Naive thymus-derived CD8-positive, alpha-beta T cell (primary cell): ENCODE data around the gene CTSE. TPM values are rescaled to one million over a fixed set of nuclear protein-coding genes. Genes with fewer than 3 reads are reported as not detected.
A peak's percentile ranks its signal among the peaks of the same experiment; 100 is the strongest.

ENCODE experiments used
- ATAC-seq, 2 donors: fragments of 150-1000 bp; cut with Tn5 transposase in 1 of 2; sonication (Bioruptor Pico), chemical (Tn5 transposase) in 1 of 2; 1 replicate in 1 of 2; 2 replicates in 1 of 2; pipeline ENCODE4 v1.10.0; 2021; ENCODE audit warnings: mild to moderate bottlenecking in 2 of 2, moderate library complexity in 2 of 2
- POLR2A ChIA-PET: fragments of 350-600 bp; sonication (Branson Sonifier 250); formaldehyde crosslinking; loops from one replicate; lab custom pipeline; 2021; ENCODE audit warnings: antibody characterized with exemption; lab: Charles Lee
- DNase-seq, 10 donors: peaks; one replicate each; pipeline versions ENCODE4 v3.0.0 to v3.0.0-alpha.2; 2020 to 2022
- H3K27ac Mint-ChIP-seq, 10 donors: one replicate each; pipeline ENCODE4 v1.8.0; 2020 to 2022; ENCODE audit warnings: mild to moderate bottlenecking in 10 of 10, mixed read lengths in 10 of 10, moderate library complexity in 4 of 10, inconsistent platforms in 1 of 10
- H3K27me3 Mint-ChIP-seq, 5 donors: one replicate each; pipeline ENCODE4 v1.8.0; 2021 to 2022; ENCODE audit warnings: mixed read lengths in 5 of 5
- H3K36me3 Mint-ChIP-seq, 3 donors: one replicate each; pipeline ENCODE4 v1.8.0; 2020 to 2022; ENCODE audit warnings: mixed read lengths in 3 of 3, mild to moderate bottlenecking in 2 of 3, inconsistent platforms in 1 of 3
- H3K4me1 Mint-ChIP-seq, 4 donors: one replicate each; pipeline ENCODE4 v1.8.0; 2021 to 2022; ENCODE audit warnings: mixed read lengths in 4 of 4
- H3K4me3 Mint-ChIP-seq, 10 donors: one replicate each; pipeline ENCODE4 v1.8.0; 2020 to 2022; ENCODE audit warnings: mild to moderate bottlenecking in 10 of 10, mixed read lengths in 10 of 10, moderate library complexity in 6 of 10, inconsistent platforms in 1 of 10
- H3K9me3 Mint-ChIP-seq, 9 donors: one replicate each; pipeline ENCODE4 v1.8.0; 2020 to 2022; ENCODE audit warnings: mixed read lengths in 9 of 9, mild to moderate bottlenecking in 3 of 9, inconsistent platforms in 1 of 9, moderate library complexity in 1 of 9
- polyA plus RNA-seq, 3 donors: library from polyadenylated mRNA; unstranded; fragments of 300-500 nt; fragmentation: Illumina TruSeq; gene quantifications; one replicate each; pipeline ENCODE4 v1.2.3, GENCODE V29; 2021
- total RNA-seq, 8 experiments: library from RNA in 2 of 8; stranded (reverse) in 2 of 8; gene quantifications; one replicate each; pipeline ENCODE4 v1.2.3 and lab custom pipeline; 2021 to 2026

The CTSE gene
- total and polyA plus RNA-seq, 5 experiments from 2014 or later: not detected

- H3K36me3 Mint-ChIP-seq: peaks cover 0 to 8% (median 0%) of the 10 kb centered on the region in 3 donors
- H3K4me1 Mint-ChIP-seq: peaks cover 0 to 8% (median 0%) of the 10 kb centered on the region in 4 donors
- no peak overlapping the region for H3K4me3 Mint-ChIP-seq
- DNase-seq: peak in 1 of 10 donors; percentile 35
- POLR2A ChIA-PET: no interaction called here
- no peak overlapping the region for H3K27ac Mint-ChIP-seq
- H3K27me3 Mint-ChIP-seq: peaks cover 0 to 2% (median 0%) of the 10 kb centered on the region in 5 donors
- ATAC-seq: no peak
- H3K9me3 Mint-ChIP-seq: peaks cover 0 to 7% (median 0%) of the 10 kb centered on the region in 9 donors
These were observed 45.0 kb downstream of the CTSE start for GRCh38 chr1:205978676-205979075.

GRCh38 chr1:205977402-205978014 is 46.2 kb downstream of the CTSE start:
- H3K4me1 Mint-ChIP-seq: peaks cover 0 to 12% (median 0%) of the 10 kb centered on the region in 4 donors
- H3K4me3 Mint-ChIP-seq: no peak overlapping the region
- POLR2A ChIA-PET: interaction anchor here (1.1 kb wide), 1 partner anchor 19 kb away, joined by 9 read pairs; no protein-coding TSS in a partner anchor
- ATAC-seq (peak; percentile 79 to 88), DNase-seq (peak; percentile 56 to 83 (median 72))
- peaks cover 0 to 8% (median 0%) of the 10 kb centered on the region in 3 donors for H3K36me3 Mint-ChIP-seq
- H3K27me3 Mint-ChIP-seq: peaks cover 0 to 2% (median 0%) of the 10 kb centered on the region in 5 donors
- H3K27ac Mint-ChIP-seq: no peak overlapping the region
- H3K9me3 Mint-ChIP-seq: peaks cover 0 to 7% (median 0%) of the 10 kb centered on the region in 9 donors

- Mint-ChIP-seq H3K4me1 (peaks cover 0 to 12% (median 0%) of the 10 kb centered on the region in 4 donors), H3K27ac (no peak overlapping the region), H3K27me3 (peaks cover 0 to 2% (median 0%) of the 10 kb centered on the region in 5 donors), H3K9me3 (peaks cover 0 to 2% (median 0%) of the 10 kb centered on the region in 9 donors), H3K4me3 (no peak overlapping the region), H3K36me3 (peaks cover 0 to 2% (median 0%) of the 10 kb centered on the region in 3 donors)
- ATAC-seq (no peak), DNase-seq (peak in 1 of 10 donors; percentile 37)
- POLR2A ChIA-PET: interaction anchor here (1.1 kb wide), 1 partner anchor 19 kb away, joined by 9 read pairs; no protein-coding TSS in a partner anchor
These were observed 46.8 kb downstream of the CTSE start for GRCh38 chr1:205976708-205977401.

- Mint-ChIP-seq H3K27me3 (peaks cover 0 to 2% (median 0%) of the 10 kb centered on the region in 5 donors), H3K27ac (no peak overlapping the region), H3K36me3 (no peaks in the 10 kb centered on the region), H3K4me1 (peaks cover 0 to 12% (median 0%) of the 10 kb centered on the region in 4 donors), H3K4me3 (no peak overlapping the region), H3K9me3 (no peaks in the 10 kb centered on the region)
- ATAC-seq (no peak), DNase-seq (no peak)
- POLR2A ChIA-PET: no interaction called here
These were observed 47.7 kb downstream of the CTSE start for GRCh38 chr1:205976036-205976435.

- no peaks in the 10 kb centered on the region for H3K36me3 Mint-ChIP-seq
- POLR2A ChIA-PET: no interaction called here
- no peak overlapping the region for H3K27ac Mint-ChIP-seq
- no peaks in the 10 kb centered on the region for H3K9me3 Mint-ChIP-seq
- peaks cover 0 to 2% (median 0%) of the 10 kb centered on the region in 5 donors for H3K27me3 Mint-ChIP-seq
- ATAC-seq (no peak), DNase-seq (no peak)
- peaks cover 0 to 12% (median 0%) of the 10 kb centered on the region in 4 donors for H3K4me1 Mint-ChIP-seq
- H3K4me3 Mint-ChIP-seq: no peak overlapping the region
These were observed 48.2 kb downstream of the CTSE start for GRCh38 chr1:205975387-205975998.

- DNase-seq (no peak), ATAC-seq (no peak)
- Mint-ChIP-seq H3K4me3 (no peak overlapping the region), H3K9me3 (no peaks in the 10 kb centered on the region), H3K27ac (peak overlapping the region in 1 of 10 donors; percentile 11), H3K4me1 (peaks cover 0 to 12% (median 0%) of the 10 kb centered on the region in 4 donors), H3K36me3 (no peaks in the 10 kb centered on the region), H3K27me3 (peaks cover 0 to 2% (median 0%) of the 10 kb centered on the region in 5 donors)
- POLR2A ChIA-PET: no interaction called here
These were observed 49.0 kb downstream of the CTSE start for GRCh38 chr1:205974712-205975111.

- Mint-ChIP-seq H3K27me3 (peaks cover 0 to 2% (median 0%) of the 10 kb centered on the region in 5 donors), H3K9me3 (no peaks in the 10 kb centered on the region), H3K4me3 (no peak overlapping the region), H3K36me3 (no peaks in the 10 kb centered on the region), H3K4me1 (peaks cover 0 to 12% (median 0%) of the 10 kb centered on the region in 4 donors), H3K27ac (peak overlapping the region in 3 of 10 donors; percentile 2 to 74 (median 11))
- POLR2A ChIA-PET: no interaction called here
- ATAC-seq (no peak), DNase-seq (no peak)
These were observed 50.1 kb downstream of the CTSE start for GRCh38 chr1:205973377-205974232.

- no peak for ATAC-seq
- H3K27ac Mint-ChIP-seq: peak overlapping the region in 1 of 10 donors; percentile 11
- H3K9me3 Mint-ChIP-seq: no peaks in the 10 kb centered on the region
- H3K4me3 Mint-ChIP-seq: no peak overlapping the region
- peaks cover 0 to 12% (median 0%) of the 10 kb centered on the region in 4 donors for H3K4me1 Mint-ChIP-seq
- peaks cover 0 to 2% (median 0%) of the 10 kb centered on the region in 5 donors for H3K27me3 Mint-ChIP-seq
- H3K36me3 Mint-ChIP-seq: no peaks in the 10 kb centered on the region
- POLR2A ChIA-PET: no interaction called here
- DNase-seq: no peak
These were observed 51.1 kb downstream of the CTSE start for GRCh38 chr1:205972491-205973168.

- H3K36me3 Mint-ChIP-seq: no peaks in the 10 kb centered on the region
- H3K4me1 Mint-ChIP-seq: peaks cover 0 to 12% (median 0%) of the 10 kb centered on the region in 4 donors
- no peak overlapping the region for H3K4me3 Mint-ChIP-seq
- H3K27me3 Mint-ChIP-seq: no peaks in the 10 kb centered on the region
- DNase-seq (no peak), ATAC-seq (no peak)
- POLR2A ChIA-PET: no interaction called here
- H3K9me3 Mint-ChIP-seq: no peaks in the 10 kb centered on the region
- no peak overlapping the region for H3K27ac Mint-ChIP-seq
These were observed 51.6 kb downstream of the CTSE start for GRCh38 chr1:205972081-205972480.

- no peaks in the 10 kb centered on the region for H3K36me3 Mint-ChIP-seq
- peak overlapping the region in 1 of 10 donors; percentile 2 for H3K27ac Mint-ChIP-seq
- DNase-seq (no peak), ATAC-seq (no peak)
- H3K4me1 Mint-ChIP-seq: peaks cover 0 to 12% (median 0%) of the 10 kb centered on the region in 4 donors
- no peaks in the 10 kb centered on the region for H3K9me3 Mint-ChIP-seq
- no peak overlapping the region for H3K4me3 Mint-ChIP-seq
- H3K27me3 Mint-ChIP-seq: no peaks in the 10 kb centered on the region
- POLR2A ChIA-PET: no interaction called here
These were observed 52.6 kb downstream of the CTSE start for GRCh38 chr1:205971082-205971481.

GRCh38 chr1:205970486-205970885 is 53.2 kb downstream of the CTSE start:
- Mint-ChIP-seq H3K27ac (peak overlapping the region in 1 of 10 donors; percentile 2), H3K4me1 (peaks cover 0 to 14% (median 0%) of the 10 kb centered on the region in 4 donors)
- POLR2A ChIA-PET: no interaction called here

More at GRCh38 chr1:205970486-205970885, 53.2 kb downstream of the CTSE start:
- DNase-seq (no peak), ATAC-seq (no peak)
- H3K36me3 Mint-ChIP-seq: no peaks in the 10 kb centered on the region
- no peaks in the 10 kb centered on the region for H3K27me3 Mint-ChIP-seq
- no peak overlapping the region for H3K4me3 Mint-ChIP-seq
- H3K9me3 Mint-ChIP-seq: no peaks in the 10 kb centered on the region
